ENCODE data around the gene CHD6. TPM values are rescaled to one million over a fixed set of nuclear protein-coding genes. Genes with fewer than 3 reads are reported as not detected.

The CHD6 gene
- total RNA-seq, 2 experiments from 2014 or later, result 25.2 to 29.6 TPM

DNA sequence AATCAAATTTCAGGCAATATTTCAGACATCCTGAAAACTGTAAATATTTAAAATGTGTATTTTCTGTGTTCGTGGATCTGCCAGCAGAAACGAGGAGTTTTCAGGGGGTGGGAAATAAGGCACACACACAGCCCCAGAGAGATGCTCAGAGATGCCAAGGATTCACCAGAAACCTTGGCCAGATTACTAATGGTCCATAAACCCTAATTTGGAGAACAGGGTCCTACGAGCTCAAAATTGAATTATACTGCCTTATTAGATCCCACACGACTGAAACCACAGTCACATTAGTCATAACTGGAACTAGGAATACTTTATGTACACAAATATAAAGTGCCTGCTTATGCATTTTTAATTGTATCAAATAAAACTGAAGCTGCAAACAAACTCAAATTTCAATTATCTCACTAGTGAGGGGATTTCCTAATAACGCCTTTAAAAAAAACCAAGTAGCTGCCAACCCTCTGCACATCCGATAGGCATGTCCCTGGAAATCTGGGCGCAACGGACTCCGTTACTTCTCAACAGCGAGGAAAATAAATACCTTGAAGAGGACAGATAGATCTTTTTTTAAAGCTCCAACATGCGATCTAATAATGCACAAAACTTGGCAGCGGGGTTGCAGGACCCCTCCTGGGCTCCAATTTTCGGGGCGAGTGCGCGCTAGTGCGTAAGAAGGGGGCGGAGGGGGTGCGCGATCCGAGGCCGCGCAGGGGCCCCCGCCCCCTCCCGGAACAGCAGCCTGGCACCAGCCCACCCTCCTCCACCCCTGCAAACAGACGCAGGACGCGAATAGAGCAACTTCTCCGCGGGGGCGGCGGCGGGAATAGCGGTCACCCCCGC, 897 bp downstream of the CHD6 start:
- POLR2A ChIA-PET, result interaction anchor here (1.8 kb wide), 1 partner anchor 76 kb away, joined by 7 read pairs; no protein-coding TSS in a partner anchor
- H3K27ac Mint-ChIP-seq, result peak overlapping the region; percentile 75
- CTCF ChIA-PET, result interaction anchor here (0.7 to 1.4 kb wide), 3 partner anchors 76 to 190 kb away, joined by 3 to 10 read pairs (median 3); no protein-coding TSS in a partner anchor
- peaks cover 35% of the 10 kb centered on the region for H3K4me1 Mint-ChIP-seq (ENCODE audit: low read depth)
- DNase-seq, result peak; percentile 46
- peak overlapping the region; percentile 88 for H3K4me3 Mint-ChIP-seq
- H3K9me3 Mint-ChIP-seq, result no peaks in the 10 kb centered on the region
- no peaks in the 10 kb centered on the region for H3K36me3 Mint-ChIP-seq
- no peaks in the 10 kb centered on the region for H3K27me3 Mint-ChIP-seq
- intact Hi-C loops (cut with micrococcal nuclease), result no loop called here

GRCh38 chr20:41616228-41616627, 1.9 kb downstream of the CHD6 start:
- CTCF ChIA-PET, result interaction anchor here (1.1 to 1.3 kb wide), 2 partner anchors 77 to 78 kb away, joined by 3 read pairs; no protein-coding TSS in a partner anchor
- Mint-ChIP-seq H3K4me3 (no peak overlapping the region), H3K9me3 (no peaks in the 10 kb centered on the region), H3K27me3 (no peaks in the 10 kb centered on the region), H3K27ac (no peak overlapping the region), H3K4me1 (ENCODE audit: low read depth) (peaks cover 42% of the 10 kb centered on the region), H3K36me3 (no peaks in the 10 kb centered on the region)
- POLR2A ChIA-PET, result interaction anchor here (1.8 kb wide), 1 partner anchor 77 kb away, joined by 7 read pairs; no protein-coding TSS in a partner anchor
- DNase-seq, result no peak
- intact Hi-C loops (cut with micrococcal nuclease), result no loop called here

DNA sequence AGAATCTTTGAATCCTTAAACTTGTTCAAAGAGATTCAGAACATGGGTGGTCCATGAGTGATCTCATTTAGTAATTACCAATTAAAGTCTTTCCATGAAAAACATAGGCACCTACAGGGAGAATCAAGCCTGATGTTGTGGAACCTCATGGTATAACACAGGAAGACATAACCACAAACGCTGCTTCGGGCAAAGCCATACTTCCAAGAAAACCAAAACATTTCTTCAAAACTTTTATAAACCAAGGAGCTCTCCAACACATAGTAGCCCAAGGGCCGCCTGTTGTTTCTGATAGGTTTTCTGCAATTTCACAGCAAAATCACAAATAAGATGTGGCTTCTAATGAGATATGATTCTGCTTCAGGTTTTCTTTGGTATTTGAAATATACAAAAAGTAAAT, 2.5 kb downstream of the CHD6 start:
- Mint-ChIP-seq H3K27me3 (no peaks in the 10 kb centered on the region), H3K27ac (no peak overlapping the region), H3K9me3 (no peaks in the 10 kb centered on the region), H3K4me3 (no peak overlapping the region), H3K4me1 (ENCODE audit: low read depth) (peaks cover 42% of the 10 kb centered on the region), H3K36me3 (no peaks in the 10 kb centered on the region)
- intact Hi-C loops (cut with micrococcal nuclease), result no loop called here
- no peak for DNase-seq
- CTCF ChIA-PET, result interaction anchor here (1.1 kb wide), 1 partner anchor 77 kb away, joined by 3 read pairs; no protein-coding TSS in a partner anchor
- POLR2A ChIA-PET, result interaction anchor here (1.8 kb wide), 1 partner anchor 77 kb away, joined by 7 read pairs; no protein-coding TSS in a partner anchor

- Mint-ChIP-seq H3K4me1 (ENCODE audit: low read depth) (peaks cover 42% of the 10 kb centered on the region), H3K27me3 (no peaks in the 10 kb centered on the region), H3K9me3 (no peaks in the 10 kb centered on the region), H3K27ac (no peak overlapping the region), H3K4me3 (no peak overlapping the region), H3K36me3 (no peaks in the 10 kb centered on the region)
- intact Hi-C loops (cut with micrococcal nuclease), result no loop called here
- DNase-seq, result no peak
- ChIA-PET CTCF (no interaction called here), POLR2A (no interaction called here)
Observed at GRCh38 chr20:41615110-41615509, 3.1 kb downstream of the CHD6 start.

GRCh38 chr20:41613321-41613720, 4.9 kb downstream of the CHD6 start:
- Mint-ChIP-seq H3K4me1 (ENCODE audit: low read depth) (peaks cover 53% of the 10 kb centered on the region), H3K27me3 (no peaks in the 10 kb centered on the region), H3K36me3 (no peaks in the 10 kb centered on the region), H3K27ac (no peak overlapping the region), H3K4me3 (no peak overlapping the region), H3K9me3 (no peaks in the 10 kb centered on the region)
- POLR2A ChIA-PET, result interaction anchor here (0.5 kb wide), 1 partner anchor 34 kb away, joined by 5 read pairs; no protein-coding TSS in a partner anchor
- intact Hi-C loops (cut with micrococcal nuclease), result no loop called here
- CTCF ChIA-PET, result no interaction called here
- no peak for DNase-seq

DNA sequence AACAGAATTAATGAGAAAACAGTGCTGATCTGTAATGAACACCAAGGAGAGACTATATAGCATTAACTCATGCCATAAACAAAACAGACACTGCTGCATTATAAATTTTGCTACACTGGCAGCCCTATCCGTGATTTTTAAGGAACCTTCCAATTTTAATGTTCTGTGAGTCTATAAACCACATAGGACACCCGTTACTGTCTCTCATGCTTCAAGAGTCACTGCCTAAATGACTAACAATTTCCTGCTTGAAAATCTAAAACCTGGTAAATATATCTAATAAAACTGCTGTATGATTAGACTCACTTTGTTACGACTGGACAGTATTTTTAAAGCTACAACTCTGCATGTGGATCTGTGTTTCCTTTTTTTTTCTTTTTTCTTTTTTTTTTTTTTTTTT, 8.7 kb downstream of the CHD6 start:
- DNase-seq, result no peak
- peaks cover 45% of the 10 kb centered on the region for H3K4me1 Mint-ChIP-seq (ENCODE audit: low read depth)
- peaks cover 2% of the 10 kb centered on the region for H3K36me3 Mint-ChIP-seq
- H3K9me3 Mint-ChIP-seq, result no peaks in the 10 kb centered on the region
- no peak overlapping the region for H3K27ac Mint-ChIP-seq
- no peak overlapping the region for H3K4me3 Mint-ChIP-seq
- ChIA-PET CTCF (interaction anchor here (0.7 kb wide), 1 partner anchor 18 kb away, joined by 3 read pairs; no protein-coding TSS in a partner anchor), POLR2A (no interaction called here)
- H3K27me3 Mint-ChIP-seq, result no peaks in the 10 kb centered on the region
- intact Hi-C loops (cut with micrococcal nuclease), result no loop called here

GRCh38 chr20:41608606-41609005, 9.6 kb downstream of the CHD6 start:
- no peaks in the 10 kb centered on the region for H3K27me3 Mint-ChIP-seq
- ChIA-PET POLR2A (no interaction called here), CTCF (interaction anchor here (1.4 kb wide), 1 partner anchor 89 kb away, joined by 3 read pairs; no protein-coding TSS in a partner anchor)
- peaks cover 2% of the 10 kb centered on the region for H3K36me3 Mint-ChIP-seq
- intact Hi-C loops (cut with micrococcal nuclease), result no loop called here
- no peak for DNase-seq
- no peak overlapping the region for H3K4me3 Mint-ChIP-seq
- H3K9me3 Mint-ChIP-seq, result no peaks in the 10 kb centered on the region
- H3K27ac Mint-ChIP-seq, result no peak overlapping the region
- peaks cover 43% of the 10 kb centered on the region for H3K4me1 Mint-ChIP-seq (ENCODE audit: low read depth)

DNA sequence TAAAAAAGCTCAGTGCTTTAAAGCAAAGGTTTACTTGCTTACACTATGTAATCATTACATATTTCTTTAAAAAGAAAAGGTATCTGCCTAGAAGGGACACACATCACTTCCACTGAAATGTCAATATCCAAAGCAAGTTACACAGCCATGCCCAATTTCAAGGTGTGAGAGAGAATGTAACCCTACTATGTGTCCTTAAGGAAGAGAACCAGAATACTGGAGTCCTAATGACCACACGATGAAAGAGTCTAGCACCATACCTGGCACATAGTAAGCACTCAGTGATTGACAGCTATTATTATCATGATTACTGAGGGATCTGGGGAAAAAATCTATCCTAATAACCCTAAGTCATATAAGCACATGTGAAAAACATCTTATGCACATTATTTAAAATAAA, 10.4 kb downstream of the CHD6 start:
- peaks cover 2% of the 10 kb centered on the region for H3K36me3 Mint-ChIP-seq
- CTCF ChIA-PET, result interaction anchor here (1.4 kb wide), 1 partner anchor 90 kb away, joined by 3 read pairs; no protein-coding TSS in a partner anchor
- intact Hi-C loops (cut with micrococcal nuclease), result no loop called here
- H3K9me3 Mint-ChIP-seq, result no peaks in the 10 kb centered on the region
- DNase-seq, result no peak
- peaks cover 41% of the 10 kb centered on the region for H3K4me1 Mint-ChIP-seq (ENCODE audit: low read depth)
- no peak overlapping the region for H3K4me3 Mint-ChIP-seq
- no peaks in the 10 kb centered on the region for H3K27me3 Mint-ChIP-seq
- no peak overlapping the region for H3K27ac Mint-ChIP-seq
- POLR2A ChIA-PET, result no interaction called here

- Mint-ChIP-seq H3K36me3 (peaks cover 27% of the 10 kb centered on the region), H3K4me3 (no peak overlapping the region)
- intact Hi-C loops (cut with micrococcal nuclease), result no loop called here
Observed at GRCh38 chr20:41604002-41604401, 14.2 kb downstream of the CHD6 start.

DNA sequence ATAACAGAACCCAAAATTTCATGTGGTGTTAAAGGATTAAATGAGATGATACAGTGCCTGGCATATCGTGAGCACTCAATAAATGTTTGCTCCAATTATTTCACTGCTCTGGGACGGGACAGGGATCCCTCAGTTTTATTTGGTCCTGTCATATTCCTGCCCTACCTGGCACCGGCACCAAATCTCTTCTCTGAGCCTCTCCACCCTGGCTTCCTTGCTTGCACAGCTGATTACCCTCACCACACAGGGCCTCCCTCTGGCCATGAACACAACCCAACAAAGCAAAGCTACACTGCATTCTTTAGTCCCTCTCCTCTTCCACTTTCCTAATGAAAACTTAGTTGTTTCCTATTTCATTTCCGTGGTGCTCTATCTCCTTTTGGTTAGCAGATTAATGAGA, 16.4 kb downstream of the CHD6 start:
- DNase-seq, result no peak
- ChIA-PET CTCF (no interaction called here), POLR2A (no interaction called here)
- no peaks in the 10 kb centered on the region for H3K27me3 Mint-ChIP-seq
- H3K4me3 Mint-ChIP-seq, result no peak overlapping the region
- H3K27ac Mint-ChIP-seq, result no peak overlapping the region
- peaks cover 41% of the 10 kb centered on the region for H3K36me3 Mint-ChIP-seq
- H3K9me3 Mint-ChIP-seq, result peaks cover 54% of the 10 kb centered on the region
- intact Hi-C loops (cut with micrococcal nuclease), result no loop called here
- peaks cover 5% of the 10 kb centered on the region for H3K4me1 Mint-ChIP-seq (ENCODE audit: low read depth)

More at GRCh38 chr20:41604002-41604401, 14.2 kb downstream of the CHD6 start:
- no peak for DNase-seq
- ChIA-PET CTCF (no interaction called here), POLR2A (no interaction called here)
- Mint-ChIP-seq H3K4me1 (ENCODE audit: low read depth) (peaks cover 24% of the 10 kb centered on the region), H3K27ac (no peak overlapping the region), H3K9me3 (peaks cover 31% of the 10 kb centered on the region), H3K27me3 (no peaks in the 10 kb centered on the region)

GRCh38 chr20:41600926-41601631, 17.1 kb downstream of the CHD6 start:
- Mint-ChIP-seq H3K4me1 (ENCODE audit: low read depth) (peaks cover 3% of the 10 kb centered on the region), H3K27me3 (no peaks in the 10 kb centered on the region), H3K4me3 (no peak overlapping the region), H3K36me3 (peaks cover 46% of the 10 kb centered on the region), H3K9me3 (peaks cover 61% of the 10 kb centered on the region), H3K27ac (no peak overlapping the region)
- ChIA-PET POLR2A (no interaction called here), CTCF (no interaction called here)
- DNase-seq, result no peak
- intact Hi-C loops (cut with micrococcal nuclease), result no loop called here

GRCh38 chr20:41599699-41600104, 18.5 kb downstream of the CHD6 start:
- Mint-ChIP-seq H3K27ac (no peak overlapping the region), H3K4me1 (ENCODE audit: low read depth) (no peaks in the 10 kb centered on the region), H3K4me3 (no peak overlapping the region), H3K36me3 (peaks cover 57% of the 10 kb centered on the region), H3K27me3 (no peaks in the 10 kb centered on the region), H3K9me3 (peaks cover 74% of the 10 kb centered on the region)
- ChIA-PET CTCF (no interaction called here), POLR2A (no interaction called here)
- DNase-seq, result no peak
- intact Hi-C loops (cut with micrococcal nuclease), result no loop called here

Measured in activated CD4-positive, alpha-beta memory T cell treated with anti-CD3 and anti-CD28 coated beads for 36 hours (primary cell).